ENCODE results near the gene HS2ST1.
A peak's percentile ranks its signal among the peaks of the same experiment; 100 is the strongest.

The HS2ST1 gene

DNA sequence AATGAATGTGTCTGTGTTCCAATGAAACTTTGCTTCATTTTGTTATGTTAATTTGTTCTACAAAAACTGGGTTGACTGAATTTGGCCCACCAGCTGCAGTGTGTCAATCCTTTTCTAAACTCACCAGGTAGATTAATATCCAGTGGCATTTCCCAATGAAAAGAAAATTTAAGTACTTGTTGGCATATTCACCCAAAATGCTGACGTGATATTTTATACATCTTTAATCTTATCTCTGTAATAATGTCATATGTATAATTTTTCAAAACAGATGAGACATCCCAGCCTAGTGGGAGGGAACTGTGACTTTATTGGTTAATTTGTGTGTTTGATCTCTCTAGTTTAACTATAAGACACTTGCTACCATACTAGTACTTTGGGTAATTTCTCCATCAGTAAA, 8.6 kb upstream of the HS2ST1 start:
- H3K4me1 ChIP-seq (ENCODE audit: control insufficient read depth, insufficient read depth, low read length), result no peaks in the 10 kb centered on the region
- no CpG with 5 or more reads among the region's 1 CpG for WGBS (ENCODE audit: insufficient coverage, insufficient read length)

GRCh38 chr1:86906419-86906818, 8.0 kb upstream of the HS2ST1 start:
- Histone ChIP-seq H3K27me3 (ENCODE audit: control insufficient read depth, insufficient read depth, low read length) (no peaks in the 10 kb centered on the region), H3K27ac (ENCODE audit: low read length) (no peak overlapping the region), H3K9me3 (ENCODE audit: control insufficient read depth, insufficient read depth, low read length) (no peaks in the 10 kb centered on the region), H3K4me3 (ENCODE audit: low read length) (no peak overlapping the region), H3K36me3 (ENCODE audit: control insufficient read depth, insufficient read depth, low read length) (no peaks in the 10 kb centered on the region; the same call in 1 of the 2 replicates), H3K4me1 (ENCODE audit: control insufficient read depth, insufficient read depth, low read length) (no peaks in the 10 kb centered on the region)
- no peak for DNase-seq (ENCODE audit: low read depth, low spot score)
- no CpG with 5 or more reads among the region's 2 CpGs for WGBS (ENCODE audit: insufficient coverage, insufficient read length)

More for the DNA sequence above, 8.6 kb upstream of the HS2ST1 start:
- Histone ChIP-seq H3K27ac (ENCODE audit: low read length) (no peak overlapping the region), H3K4me3 (ENCODE audit: low read length) (no peak overlapping the region), H3K36me3 (ENCODE audit: control insufficient read depth, insufficient read depth, low read length) (no peaks in the 10 kb centered on the region; the same call in 1 of the 2 replicates), H3K9me3 (ENCODE audit: control insufficient read depth, insufficient read depth, low read length) (no peaks in the 10 kb centered on the region), H3K27me3 (ENCODE audit: control insufficient read depth, insufficient read depth, low read length) (no peaks in the 10 kb centered on the region)
- DNase-seq (ENCODE audit: low read depth, low spot score), result no peak

GRCh38 chr1:86912281-86912900, 2.0 kb upstream of the HS2ST1 start:
- H3K9me3 ChIP-seq (ENCODE audit: control insufficient read depth, insufficient read depth, low read length), result no peaks in the 10 kb centered on the region
- no peak overlapping the region for H3K27ac ChIP-seq (ENCODE audit: low read length)
- H3K27me3 ChIP-seq (ENCODE audit: control insufficient read depth, insufficient read depth, low read length), result no peaks in the 10 kb centered on the region
- no peaks in the 10 kb centered on the region for H3K36me3 ChIP-seq (ENCODE audit: control insufficient read depth, insufficient read depth, low read length)
- WGBS (ENCODE audit: insufficient coverage, insufficient read length), result no CpG with 5 or more reads among the region's 6 CpGs
- H3K4me1 ChIP-seq (ENCODE audit: control insufficient read depth, insufficient read depth, low read length), result no peaks in the 10 kb centered on the region
- DNase-seq (ENCODE audit: low read depth, low spot score), result no peak
- no peak overlapping the region; the same call in 1 of the 2 replicates for H3K4me3 ChIP-seq (ENCODE audit: low read length)

DNA sequence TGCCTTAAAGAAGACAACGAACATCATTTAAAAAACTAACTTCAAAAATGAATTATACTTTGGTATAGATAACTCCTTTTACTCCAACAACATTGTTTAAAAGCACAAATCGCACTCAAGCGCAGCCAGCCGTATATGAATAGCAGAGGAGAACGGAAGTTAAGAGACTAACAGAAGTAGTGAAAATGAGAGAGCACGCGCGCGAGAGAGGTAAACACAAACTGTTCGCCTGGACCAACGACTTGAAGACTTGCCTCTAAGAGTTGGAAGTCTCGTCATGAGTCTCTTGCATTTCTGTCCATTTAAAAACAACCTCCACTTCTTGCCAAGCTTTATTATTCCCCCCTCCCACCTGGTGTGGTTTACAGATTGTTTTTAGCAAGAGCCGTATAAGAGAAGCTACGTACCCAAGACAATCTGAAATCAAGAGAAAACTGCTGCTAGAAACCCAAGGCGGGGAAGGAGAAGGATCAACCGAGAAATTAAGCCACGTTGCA, 988 bp upstream of the HS2ST1 start:
- WGBS (ENCODE audit: insufficient coverage, insufficient read length), result no CpG with 5 or more reads among the region's 17 CpGs
- H3K36me3 ChIP-seq (ENCODE audit: control insufficient read depth, insufficient read depth, low read length), result no peaks in the 10 kb centered on the region
- H3K4me3 ChIP-seq (ENCODE audit: low read length), result peak overlapping the region; percentile 70
- no peak overlapping the region for H3K27ac ChIP-seq (ENCODE audit: low read length)
- H3K9me3 ChIP-seq (ENCODE audit: control insufficient read depth, insufficient read depth, low read length), result no peaks in the 10 kb centered on the region
- no peaks in the 10 kb centered on the region for H3K4me1 ChIP-seq (ENCODE audit: control insufficient read depth, insufficient read depth, low read length)
- no peaks in the 10 kb centered on the region for H3K27me3 ChIP-seq (ENCODE audit: control insufficient read depth, insufficient read depth, low read length)
- no peak for DNase-seq (ENCODE audit: low read depth, low spot score)

GRCh38 chr1:86913896-86914600, 387 bp upstream of the HS2ST1 start, which contains the start of gene SELENOF:
Gene SELENOF (minus strand): TSS chr1:86914126. CDS start chr1:86914111, 15 bp downstream.
- Histone ChIP-seq H3K27ac (ENCODE audit: low read length) (no peak within 1 kb of the TSS), H3K27me3 (ENCODE audit: control insufficient read depth, insufficient read depth, low read length) (no peaks in the 10 kb centered on the region), H3K36me3 (ENCODE audit: control insufficient read depth, insufficient read depth, low read length) (no peaks in the 10 kb centered on the region), H3K9me3 (ENCODE audit: control insufficient read depth, insufficient read depth, low read length) (no peaks in the 10 kb centered on the region), H3K4me3 (ENCODE audit: low read length) (peak within 1 kb of the TSS; percentile 83), H3K4me1 (ENCODE audit: control insufficient read depth, insufficient read depth, low read length) (no peaks in the 10 kb centered on the region)
- peak; percentile 100 for DNase-seq (ENCODE audit: low read depth, low spot score)
- WGBS (ENCODE audit: insufficient coverage, insufficient read length), result no CpG with 5 or more reads among the region's 44 CpGs

GRCh38 chr1:86914998-86915736, 732 bp downstream of the HS2ST1 start:
- Histone ChIP-seq H3K27ac (ENCODE audit: low read length) (no peak overlapping the region), H3K4me3 (ENCODE audit: low read length) (peak overlapping the region; percentile 83), H3K36me3 (ENCODE audit: control insufficient read depth, insufficient read depth, low read length) (no peaks in the 10 kb centered on the region), H3K4me1 (ENCODE audit: control insufficient read depth, insufficient read depth, low read length) (no peaks in the 10 kb centered on the region), H3K27me3 (ENCODE audit: control insufficient read depth, insufficient read depth, low read length) (no peaks in the 10 kb centered on the region), H3K9me3 (ENCODE audit: control insufficient read depth, insufficient read depth, low read length) (no peaks in the 10 kb centered on the region)
- DNase-seq (ENCODE audit: low read depth, low spot score), result no peak
- no CpG with 5 or more reads among the region's 43 CpGs for WGBS (ENCODE audit: insufficient coverage, insufficient read length)

GRCh38 chr1:86915737-86916235, 1.4 kb downstream of the HS2ST1 start:
- no peaks in the 10 kb centered on the region for H3K4me1 ChIP-seq (ENCODE audit: control insufficient read depth, insufficient read depth, low read length)
- H3K27ac ChIP-seq (ENCODE audit: low read length), result no peak overlapping the region
- no peaks in the 10 kb centered on the region for H3K36me3 ChIP-seq (ENCODE audit: control insufficient read depth, insufficient read depth, low read length)
- 100% methylated on average over 3 of the region's 14 CpGs for WGBS (ENCODE audit: insufficient coverage, insufficient read length)
- peak overlapping the region; percentile 83 for H3K4me3 ChIP-seq (ENCODE audit: low read length)
- no peaks in the 10 kb centered on the region for H3K27me3 ChIP-seq (ENCODE audit: control insufficient read depth, insufficient read depth, low read length)
- H3K9me3 ChIP-seq (ENCODE audit: control insufficient read depth, insufficient read depth, low read length), result no peaks in the 10 kb centered on the region
- no peak for DNase-seq (ENCODE audit: low read depth, low spot score)

DNA sequence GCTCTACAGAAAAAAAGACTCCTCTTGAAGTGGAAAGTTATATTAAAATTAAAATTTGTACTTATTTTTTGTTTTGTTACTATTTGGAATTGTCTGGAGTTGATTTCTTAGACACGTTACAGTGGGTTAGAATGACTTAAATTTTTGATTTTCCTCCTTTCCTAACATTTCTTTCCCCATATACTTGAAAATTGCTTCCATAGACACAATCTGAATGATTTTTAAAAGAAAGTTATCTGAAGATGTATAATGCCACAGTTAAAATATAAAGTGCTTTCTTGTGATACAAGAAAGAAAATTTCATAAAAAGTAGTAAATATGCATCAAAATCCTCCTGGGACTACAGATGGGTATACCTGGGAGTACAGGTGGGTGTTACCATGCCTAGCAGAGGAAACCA, 2.3 kb downstream of the HS2ST1 start:
- Histone ChIP-seq H3K9me3 (ENCODE audit: control insufficient read depth, insufficient read depth, low read length) (no peaks in the 10 kb centered on the region), H3K27ac (ENCODE audit: low read length) (no peak overlapping the region), H3K36me3 (ENCODE audit: control insufficient read depth, insufficient read depth, low read length) (no peaks in the 10 kb centered on the region), H3K4me1 (ENCODE audit: control insufficient read depth, insufficient read depth, low read length) (no peaks in the 10 kb centered on the region), H3K4me3 (ENCODE audit: low read length) (no peak overlapping the region), H3K27me3 (ENCODE audit: control insufficient read depth, insufficient read depth, low read length) (no peaks in the 10 kb centered on the region)
- no peak for DNase-seq (ENCODE audit: low read depth, low spot score)
- WGBS (ENCODE audit: insufficient coverage, insufficient read length), result no CpG with 5 or more reads among the region's 1 CpG

DNA sequence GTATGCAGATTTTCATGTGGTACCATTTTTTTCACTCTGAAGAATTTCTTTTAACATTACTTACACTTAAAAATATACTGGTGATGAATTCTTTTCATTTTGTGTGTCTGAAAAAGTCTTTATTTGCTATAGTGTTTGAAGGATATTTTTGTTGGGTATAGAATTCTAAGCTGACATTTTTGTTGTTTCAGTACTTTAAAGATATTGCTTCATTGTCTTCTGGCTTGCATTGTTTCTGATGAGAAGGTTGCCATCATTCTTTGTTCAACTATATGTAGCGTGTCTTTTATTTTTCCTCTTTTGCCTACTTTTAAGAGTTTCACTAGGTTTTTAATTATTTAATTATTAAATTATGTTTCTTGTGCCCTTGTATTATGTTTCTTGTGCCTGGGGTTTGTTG, 8.0 kb downstream of the HS2ST1 start:
- Histone ChIP-seq H3K4me1 (ENCODE audit: control insufficient read depth, insufficient read depth, low read length) (no peaks in the 10 kb centered on the region), H3K27ac (ENCODE audit: low read length) (no peak overlapping the region), H3K4me3 (ENCODE audit: low read length) (no peak overlapping the region), H3K36me3 (ENCODE audit: control insufficient read depth, insufficient read depth, low read length) (no peaks in the 10 kb centered on the region), H3K9me3 (ENCODE audit: control insufficient read depth, insufficient read depth, low read length) (peaks cover 4% of the 10 kb centered on the region), H3K27me3 (ENCODE audit: control insufficient read depth, insufficient read depth, low read length) (no peaks in the 10 kb centered on the region)
- no CpG with 5 or more reads among the region's 1 CpG for WGBS (ENCODE audit: insufficient coverage, insufficient read length)
- DNase-seq (ENCODE audit: low read depth, low spot score), result no peak

DNA sequence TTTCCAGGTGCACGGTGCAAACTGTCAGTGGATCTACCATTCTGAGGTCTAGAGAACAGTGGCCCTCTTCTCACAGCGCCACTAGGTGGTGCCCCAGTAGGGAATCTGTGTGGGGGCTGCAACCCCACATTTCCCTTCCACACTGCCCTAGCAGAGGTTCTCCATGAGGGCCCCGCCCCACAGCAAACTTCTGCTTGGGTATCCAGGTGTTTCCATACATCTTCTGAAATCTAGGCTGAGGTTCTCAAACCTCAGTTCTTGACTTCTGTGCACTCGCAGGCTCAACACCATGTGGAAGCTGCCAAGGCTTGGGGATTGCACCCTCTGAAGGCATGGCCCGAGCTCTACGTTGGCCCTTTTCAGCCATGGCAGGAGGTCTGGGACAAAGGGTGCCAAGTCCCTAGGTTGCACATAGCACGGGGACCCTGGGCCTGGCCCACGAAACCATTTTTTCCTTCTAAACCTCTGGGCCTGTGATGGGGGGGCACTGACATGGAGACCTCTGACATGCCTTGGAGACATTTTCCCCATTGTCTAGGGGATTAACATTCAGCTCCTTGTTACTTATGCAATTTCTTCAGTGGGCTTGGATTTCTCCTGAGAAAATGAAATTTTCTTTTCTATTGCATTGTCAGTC, 10.0 kb downstream of the HS2ST1 start:
- H3K27me3 ChIP-seq (ENCODE audit: control insufficient read depth, insufficient read depth, low read length), result no peaks in the 10 kb centered on the region
- no peak overlapping the region for H3K27ac ChIP-seq (ENCODE audit: low read length)
- no peak for DNase-seq (ENCODE audit: low read depth, low spot score)
- no CpG with 5 or more reads among the region's 8 CpGs for WGBS (ENCODE audit: insufficient coverage, insufficient read length)
- no peaks in the 10 kb centered on the region for H3K4me1 ChIP-seq (ENCODE audit: control insufficient read depth, insufficient read depth, low read length)
- no peaks in the 10 kb centered on the region for H3K36me3 ChIP-seq (ENCODE audit: control insufficient read depth, insufficient read depth, low read length)
- H3K4me3 ChIP-seq (ENCODE audit: low read length), result no peak overlapping the region
- H3K9me3 ChIP-seq (ENCODE audit: control insufficient read depth, insufficient read depth, low read length), result peaks cover 4% of the 10 kb centered on the region
